Effector memory CD8-positive, alpha-beta T cell (primary cell): ENCODE data around the gene NXPE4.

ENCODE experiments used
- ATAC-seq: fragments of 150-1000 bp; cut with Tn5 transposase; replicated peaks from 2 replicates; pipeline ENCODE4 v1.10.0; 2021; ENCODE audit warnings: mild to moderate bottlenecking, moderate library complexity
- DNase-seq, 3 experiments: peaks; one replicate each; pipeline ENCODE4 v3.0.0; 2021
- H3K27ac Mint-ChIP-seq, 2 donors: one replicate each; pipeline ENCODE4 v1.8.0; 2022; ENCODE audit warnings: mild to moderate bottlenecking in 2 of 2, mixed read lengths in 2 of 2, moderate library complexity in 2 of 2
- H3K27me3 Mint-ChIP-seq, 2 donors: one replicate each; pipeline ENCODE4 v1.8.0; 2022; ENCODE audit warnings: mixed read lengths in 2 of 2
- H3K36me3 Mint-ChIP-seq: one replicate; pipeline ENCODE4 v1.8.0; 2022; ENCODE audit warnings: mild to moderate bottlenecking, moderate library complexity, mixed read lengths; ENCODE audit not compliant: insufficient read depth
- H3K4me1 Mint-ChIP-seq, 2 donors: one replicate each; pipeline ENCODE4 v1.8.0; 2022; ENCODE audit warnings: low read depth in 2 of 2, mixed read lengths in 2 of 2
- H3K4me3 Mint-ChIP-seq, 2 donors: one replicate each; pipeline ENCODE4 v1.8.0; 2022; ENCODE audit warnings: mild to moderate bottlenecking in 2 of 2, mixed read lengths in 2 of 2, moderate library complexity in 2 of 2
- H3K9me3 Mint-ChIP-seq, 2 donors: one replicate each; pipeline ENCODE4 v1.8.0; 2022; ENCODE audit warnings: mixed read lengths in 2 of 2

The NXPE4 gene

DNA sequence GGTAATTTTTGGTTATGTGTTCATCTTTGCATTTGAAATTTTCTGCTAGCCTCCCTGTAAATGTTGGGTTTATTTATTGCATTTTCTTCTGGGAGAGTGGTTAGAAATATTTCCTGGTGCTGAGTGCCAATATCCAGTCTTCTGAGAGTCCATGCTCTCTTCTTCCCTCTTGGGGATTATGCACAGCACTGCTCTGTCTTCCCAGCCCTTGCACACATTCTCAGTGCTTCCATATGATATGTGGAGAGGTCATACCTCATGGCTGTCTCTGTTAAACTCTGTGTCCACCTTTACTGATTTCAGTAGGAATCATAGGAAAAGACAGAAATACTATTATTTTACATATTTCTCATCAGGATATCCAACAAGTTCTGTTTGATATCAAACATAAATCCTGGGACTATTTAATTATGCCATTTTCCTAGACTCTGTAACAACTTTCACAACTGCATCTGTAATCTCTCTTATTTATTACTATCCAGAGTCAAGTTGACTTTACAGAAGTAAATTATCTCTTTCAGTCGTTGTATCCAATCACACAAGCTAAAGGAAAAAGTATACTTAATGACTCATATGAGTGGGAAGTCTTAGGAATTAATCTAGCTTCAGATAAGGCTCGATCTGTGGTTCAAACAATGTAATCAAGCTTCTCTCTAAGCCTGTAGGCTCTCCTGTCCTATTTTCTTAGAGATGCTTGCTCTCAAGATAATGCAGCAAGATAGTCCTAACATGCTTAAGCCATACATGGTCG lies 33.2 kb downstream of the NXPE4 start:
- no peak overlapping the region for H3K27ac Mint-ChIP-seq
- ATAC-seq: no peak
- DNase-seq: no peak
- no peak overlapping the region for H3K4me3 Mint-ChIP-seq
- peaks cover 24 to 30% of the 10 kb centered on the region in 2 donors for H3K27me3 Mint-ChIP-seq
- no peaks in the 10 kb centered on the region for H3K4me1 Mint-ChIP-seq
- H3K9me3 Mint-ChIP-seq: no peaks in the 10 kb centered on the region
- no peaks in the 10 kb centered on the region for H3K36me3 Mint-ChIP-seq

DNA sequence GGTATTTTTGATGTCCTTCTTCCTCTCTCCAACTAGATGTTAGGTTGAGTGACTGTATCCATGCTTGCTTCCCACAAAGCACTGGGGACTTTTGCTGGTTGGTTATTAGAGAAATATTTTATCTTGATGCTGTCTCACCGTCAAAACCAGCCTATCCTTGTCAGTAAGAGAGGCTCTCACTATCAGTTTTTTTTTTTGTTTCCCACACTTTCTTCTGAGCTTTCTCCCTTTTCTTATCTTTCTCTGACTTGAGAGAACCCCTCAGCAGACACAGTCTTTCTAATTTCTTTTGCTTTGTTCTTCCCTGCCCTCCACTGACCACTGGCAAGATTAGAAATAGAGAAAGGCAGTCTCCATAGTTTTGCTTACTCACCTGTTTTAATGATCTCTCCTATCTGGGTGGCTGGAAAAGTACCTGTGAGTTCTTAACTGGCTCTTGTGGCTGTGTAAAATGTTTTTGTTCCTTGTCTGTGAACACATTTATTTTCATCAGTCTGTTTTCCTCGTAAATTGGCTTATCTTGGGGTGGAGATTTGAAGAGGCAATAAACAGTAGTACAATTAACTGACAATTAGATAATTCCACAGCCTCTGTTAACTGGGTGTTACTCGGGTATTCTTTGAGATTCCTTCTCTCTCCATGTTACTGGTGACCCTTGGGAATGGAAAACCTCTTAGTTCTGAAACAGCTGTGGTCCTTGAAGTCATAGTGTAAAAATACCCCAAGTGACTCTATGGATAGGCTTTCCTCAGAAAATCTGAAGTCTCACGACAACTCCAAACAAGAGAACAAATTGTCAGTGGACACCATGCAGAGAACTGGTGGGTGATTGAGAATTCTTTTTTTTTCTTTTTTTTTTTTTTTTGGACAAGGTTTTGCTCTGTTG lies 35.9 kb downstream of the NXPE4 start, which contains the start of gene NXPE1:
Gene NXPE1, minus strand, starts transcription at position 457 of the 886 bp plus-strand sequence. CDS start 8,680 bp downstream, outside the sequence.
- Mint-ChIP-seq H3K27me3 (peaks cover 24 to 30% of the 10 kb centered on the region in 2 donors), H3K27ac (no peak within 1 kb of the TSS), H3K4me1 (no peaks in the 10 kb centered on the region), H3K36me3 (no peaks in the 10 kb centered on the region), H3K4me3 (no peak within 1 kb of the TSS), H3K9me3 (no peaks in the 10 kb centered on the region)
- DNase-seq (no peak), ATAC-seq (no peak)

DNA sequence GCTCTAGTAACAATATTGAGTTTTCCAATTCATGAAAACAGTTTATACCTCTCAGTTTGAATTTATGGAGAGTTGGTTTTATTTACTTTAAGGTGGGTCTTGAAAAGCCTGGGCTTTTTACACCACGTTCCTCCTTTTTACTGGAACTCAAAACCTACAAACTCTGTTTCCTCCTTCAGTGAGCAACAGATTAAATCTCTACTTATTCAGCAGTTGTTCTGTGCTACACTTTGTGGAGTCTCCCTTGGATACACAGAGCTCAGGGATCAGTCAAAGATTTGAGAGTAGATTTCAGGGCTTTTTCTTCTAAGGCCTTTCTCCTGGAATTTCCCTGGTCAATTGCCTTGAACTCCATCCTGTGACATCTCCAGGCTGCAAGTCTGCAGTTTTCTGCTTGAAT lies 39.5 kb downstream of the NXPE4 start:
- ATAC-seq (no peak), DNase-seq (no peak)
- Mint-ChIP-seq H3K9me3 (no peaks in the 10 kb centered on the region), H3K4me3 (no peak overlapping the region), H3K4me1 (no peaks in the 10 kb centered on the region), H3K27me3 (peaks cover 10 to 13% of the 10 kb centered on the region in 2 donors), H3K36me3 (no peaks in the 10 kb centered on the region), H3K27ac (no peak overlapping the region)

DNA sequence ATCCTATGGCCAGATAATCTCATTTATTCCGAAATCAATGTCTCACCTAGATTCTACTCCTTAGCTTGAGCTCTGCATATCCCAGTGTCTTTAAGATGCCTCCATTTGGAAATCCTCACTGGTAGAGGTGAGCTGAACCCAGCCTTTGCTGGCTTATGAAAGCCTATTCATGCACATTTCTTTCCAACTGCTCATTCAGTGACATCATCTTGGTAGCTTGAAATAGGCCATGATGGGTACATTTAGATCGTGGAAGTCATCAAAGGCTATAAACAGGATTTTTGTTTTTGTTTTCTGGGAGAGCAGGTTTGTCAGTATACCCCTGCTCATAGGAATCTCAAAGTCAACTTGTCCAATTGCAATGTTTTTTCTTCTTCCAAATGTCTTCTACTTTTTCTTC lies 41.9 kb downstream of the NXPE4 start:
- no peak for ATAC-seq
- Mint-ChIP-seq H3K9me3 (no peaks in the 10 kb centered on the region), H3K27ac (no peak overlapping the region), H3K36me3 (no peaks in the 10 kb centered on the region), H3K27me3 (no peaks in the 10 kb centered on the region), H3K4me3 (no peak overlapping the region), H3K4me1 (no peaks in the 10 kb centered on the region)
- DNase-seq: no peak

DNA sequence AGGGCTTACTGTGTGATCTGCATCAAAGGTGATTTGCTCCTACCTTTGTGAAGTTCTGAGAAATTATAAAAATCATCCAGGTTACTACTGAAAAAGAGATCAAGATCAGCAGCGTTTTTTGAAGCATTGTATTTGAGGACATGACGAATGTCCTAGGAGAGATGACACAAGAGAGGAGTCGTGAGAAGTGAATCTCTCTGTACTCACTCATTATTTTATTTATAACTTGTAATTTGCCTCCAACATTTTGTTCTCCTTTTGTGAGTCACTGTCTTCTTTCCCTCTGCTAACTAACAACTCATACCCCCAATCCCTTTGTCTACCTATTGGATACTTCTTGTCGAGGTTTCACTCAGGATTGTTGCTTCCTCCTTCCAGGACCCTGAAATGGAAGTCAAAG lies 44.5 kb downstream of the NXPE4 start:
- DNase-seq: no peak
- Mint-ChIP-seq H3K27ac (no peak overlapping the region), H3K4me3 (no peak overlapping the region), H3K36me3 (no peaks in the 10 kb centered on the region), H3K27me3 (peaks cover 10 to 12% of the 10 kb centered on the region in 2 donors), H3K9me3 (no peaks in the 10 kb centered on the region), H3K4me1 (no peaks in the 10 kb centered on the region)
- no peak for ATAC-seq

DNA sequence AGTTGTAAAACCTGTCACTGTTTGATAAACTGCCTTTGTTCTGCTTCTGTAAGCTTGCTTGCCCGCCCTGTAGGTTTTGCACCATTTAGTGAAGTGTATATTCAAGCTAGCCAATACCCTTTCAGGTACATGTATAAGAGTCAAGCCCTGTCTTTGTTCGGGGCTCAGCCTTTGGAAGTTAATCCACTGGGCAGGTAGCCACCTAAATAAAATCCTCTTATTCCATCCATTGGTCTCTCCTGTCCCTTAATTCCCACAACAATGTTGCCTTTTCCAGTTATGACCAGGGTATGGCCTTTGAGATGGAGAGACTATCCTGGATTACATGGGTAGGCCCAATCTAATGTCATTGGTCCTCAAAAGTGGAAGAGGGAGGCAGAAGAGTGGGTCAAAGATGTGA lies 69.9 kb downstream of the NXPE4 start:
- Mint-ChIP-seq H3K4me1 (no peaks in the 10 kb centered on the region), H3K36me3 (no peaks in the 10 kb centered on the region), H3K27ac (no peak overlapping the region), H3K9me3 (peaks cover 4 to 7% of the 10 kb centered on the region in 2 donors), H3K4me3 (no peak overlapping the region), H3K27me3 (peaks cover 14 to 15% of the 10 kb centered on the region in 2 donors)
- no peak for DNase-seq
- ATAC-seq: no peak

DNA sequence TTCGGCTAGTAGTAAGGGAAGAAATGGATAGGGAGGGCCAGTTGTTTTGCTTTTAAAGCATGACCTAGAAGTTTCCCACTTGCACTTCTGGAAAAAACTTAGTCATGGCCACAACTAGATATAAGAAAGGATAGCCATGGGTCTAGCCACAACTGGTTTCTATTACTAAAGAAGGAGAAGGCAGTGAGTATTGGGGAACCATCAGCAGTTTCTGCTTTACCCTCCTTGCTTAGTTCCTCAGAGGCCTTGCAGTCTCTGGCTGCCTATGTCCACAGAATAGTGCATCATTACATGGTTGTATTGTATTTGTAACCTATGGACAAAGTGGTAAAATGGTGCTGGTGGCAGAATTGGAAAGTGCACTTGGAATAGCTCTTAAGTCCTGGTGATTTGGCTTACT lies 71.5 kb downstream of the NXPE4 start:
- Mint-ChIP-seq H3K9me3 (peaks cover 4 to 7% of the 10 kb centered on the region in 2 donors), H3K4me1 (no peaks in the 10 kb centered on the region), H3K4me3 (no peak overlapping the region), H3K27ac (no peak overlapping the region), H3K27me3 (peaks cover 12 to 23% of the 10 kb centered on the region in 2 donors), H3K36me3 (no peaks in the 10 kb centered on the region)
- ATAC-seq (no peak), DNase-seq (no peak)

DNA sequence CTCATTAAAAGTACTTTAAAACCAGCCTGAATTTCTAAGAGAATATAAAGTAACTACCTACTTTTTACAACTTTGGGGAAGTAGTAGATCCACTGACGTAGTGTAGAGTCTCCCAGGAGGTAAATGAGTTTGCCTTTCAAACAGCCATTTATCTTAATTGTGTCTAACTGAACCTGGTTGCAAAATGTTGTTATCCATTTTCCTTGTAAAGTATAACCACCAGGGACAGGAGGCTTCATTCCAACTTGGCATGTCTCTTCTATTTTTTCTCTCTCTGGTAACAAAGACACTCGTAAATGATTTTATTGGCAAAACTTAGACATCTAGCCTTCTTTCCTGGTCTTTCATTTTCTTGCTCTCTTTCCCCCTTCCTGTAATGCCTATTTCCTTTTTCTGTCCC lies 72.8 kb downstream of the NXPE4 start:
- no peak for DNase-seq
- peaks cover 4 to 7% of the 10 kb centered on the region in 2 donors for H3K9me3 Mint-ChIP-seq
- H3K27me3 Mint-ChIP-seq: peaks cover 0 to 15% of the 10 kb centered on the region in 2 donors
- H3K4me1 Mint-ChIP-seq: no peaks in the 10 kb centered on the region
- H3K4me3 Mint-ChIP-seq: no peak overlapping the region
- no peak overlapping the region for H3K27ac Mint-ChIP-seq
- no peaks in the 10 kb centered on the region for H3K36me3 Mint-ChIP-seq
- no peak for ATAC-seq
